SU-DHL-6 (cell line): ENCODE measurements around the gene CALHM2.

Experiments
- H2AFZ ChIP-seq: fragments of 200-600 bp; sonication (generic); 2 replicates; pipeline ENCODE4 v1.6.1; 2014; ENCODE audit warnings: low read depth, mild to moderate bottlenecking, moderate library complexity, mixed read lengths, antibody characterized with exemption, low read length; ENCODE audit not compliant: severe bottlenecking
- H3F3A ChIP-seq: fragments of 200-600 bp; shearing (Covaris generic); 2 replicates; pipeline ENCODE4 v1.6.0; 2016; ENCODE audit warnings: antibody characterized with exemption, mild to moderate bottlenecking; ENCODE audit not compliant: insufficient read depth
- H3K27ac ChIP-seq: fragments of 200-600 bp; sonication (generic); 2 replicates; pipeline ENCODE4 v1.5.1; 2016; ENCODE audit warnings: low read depth, mild to moderate bottlenecking, low read length, moderate library complexity, mixed read lengths
- H3K27me3 ChIP-seq: fragments of 200-600 bp; sonication (generic), shearing (Covaris generic); 2 replicates; pipeline ENCODE4 v1.6.0; 2014; ENCODE audit warnings: mild to moderate bottlenecking, low read length
- H3K36me3 ChIP-seq: fragments of 200-600 bp; sonication (generic); 2 replicates; pipeline ENCODE4 v1.6.1; 2014; ENCODE audit warnings: mild to moderate bottlenecking, low read length, mixed read lengths
- H3K4me2 ChIP-seq: fragments of 300-600, 200-600 bp; shearing (Covaris generic), sonication (generic); 2 replicates; pipeline ENCODE4 v1.6.0; 2014; ENCODE audit warnings: low read length, low read depth, mild to moderate bottlenecking; ENCODE audit not compliant: poor library complexity, severe bottlenecking
- H3K4me3 ChIP-seq: fragments of 200-600 bp; sonication (generic); 2 replicates; pipeline ENCODE4 v1.5.1; 2014; ENCODE audit warnings: antibody characterized with exemption, low read length, mild to moderate bottlenecking, mixed read lengths; ENCODE audit not compliant: insufficient read depth, poor library complexity, severe bottlenecking
- H3K79me2 ChIP-seq: fragments of 200-600 bp; sonication (generic); 2 replicates; pipeline ENCODE4 v1.6.1; 2014; ENCODE audit warnings: mild to moderate bottlenecking, low read length, moderate library complexity; ENCODE audit not compliant: insufficient read depth
- H3K9ac ChIP-seq: fragments of 200-600 bp; sonication (generic); 2 replicates; pipeline ENCODE4 v1.7.0; 2014; ENCODE audit warnings: mild to moderate bottlenecking, low read length
- H3K9me2 ChIP-seq: fragments of 200-600 bp; sonication (generic); replicated peaks from 2 replicates; pipeline ENCODE4 v1.6.1; 2014; ENCODE audit warnings: low read length; ENCODE audit not compliant: insufficient read depth
- H3K9me3 ChIP-seq: fragments of 200-600 bp; sonication (generic); 2 replicates; pipeline ENCODE4 v1.6.1; 2014; ENCODE audit warnings: low read length, mixed read lengths; ENCODE audit not compliant: insufficient read depth
- H4K20me1 ChIP-seq: fragments of 200-600 bp; sonication (generic); 2 replicates; pipeline ENCODE4 v1.6.1; 2014; ENCODE audit warnings: low read depth, mild to moderate bottlenecking, antibody characterized with exemption, low read length, moderate library complexity, mixed read lengths
- CTCF ChIP-seq: fragments of 200-600 bp; sonication (generic); IDR thresholded peaks from one replicate; pipeline ENCODE4 v1.5.1; 2017; ENCODE audit warnings: antibody characterized with exemption, mild to moderate bottlenecking, low read length, moderate library complexity; ENCODE audit not compliant: insufficient read depth, poor library complexity, severe bottlenecking
- EZH2phosphoT487 ChIP-seq: fragments of 200-600 bp; sonication (generic), shearing (Covaris generic); conservative IDR thresholded peaks from 2 replicates; pipeline ENCODE4 v1.6.1; 2018; ENCODE audit warnings: mild to moderate bottlenecking, antibody characterized with exemption, low read length, moderate library complexity, mixed read lengths

CALHM2 gene

GRCh38 chr10:103475437-103475836 lies 23.3 kb upstream of the CALHM2 start:
- H3F3A ChIP-seq: peaks cover 12% of the 10 kb centered on the region
- H3K9me3 ChIP-seq: no peaks in the 10 kb centered on the region
- no peaks in the 10 kb centered on the region for H3K27me3 ChIP-seq
- H3K9me2 ChIP-seq: no peaks in the 10 kb centered on the region
- no peaks in the 10 kb centered on the region for H3K36me3 ChIP-seq
- no peak for TF ChIP-seq EZH2phosphoT487
- TF ChIP-seq CTCF: no peak
- H3K4me3 ChIP-seq: no peak overlapping the region
- H2AFZ ChIP-seq: no peak overlapping the region
- no peaks in the 10 kb centered on the region for H4K20me1 ChIP-seq
- H3K79me2 ChIP-seq: no peaks in the 10 kb centered on the region
- no peak overlapping the region for H3K9ac ChIP-seq
- no peak overlapping the region for H3K4me2 ChIP-seq
- H3K27ac ChIP-seq: no peak overlapping the region

- Histone ChIP-seq H3K9me3 (no peaks in the 10 kb centered on the region), H3K4me2 (no peak overlapping the region), H3K4me3 (no peak overlapping the region), H3K36me3 (no peaks in the 10 kb centered on the region), H3K27ac (no peak overlapping the region), H4K20me1 (no peaks in the 10 kb centered on the region), H3K27me3 (no peaks in the 10 kb centered on the region), H3F3A (peaks cover 13% of the 10 kb centered on the region), H3K79me2 (no peaks in the 10 kb centered on the region), H2AFZ (no peak overlapping the region), H3K9ac (no peak overlapping the region), H3K9me2 (no peaks in the 10 kb centered on the region)
- TF ChIP-seq CTCF (no peak), EZH2phosphoT487 (no peak)
Observed at GRCh38 chr10:103474077-103474476, 21.9 kb upstream of the CALHM2 start.

- Histone ChIP-seq H3K4me2 (no peak overlapping the region), H3K9ac (no peak overlapping the region), H4K20me1 (no peaks in the 10 kb centered on the region), H3K27ac (no peak overlapping the region), H3K9me3 (no peaks in the 10 kb centered on the region), H3K4me3 (no peak overlapping the region), H3K9me2 (no peaks in the 10 kb centered on the region), H3K36me3 (no peaks in the 10 kb centered on the region), H3K79me2 (no peaks in the 10 kb centered on the region), H3F3A (peaks cover 13% of the 10 kb centered on the region), H3K27me3 (no peaks in the 10 kb centered on the region), H2AFZ (no peak overlapping the region)
- TF ChIP-seq CTCF (no peak), EZH2phosphoT487 (no peak)
Observed at GRCh38 chr10:103473261-103473671, 21.1 kb upstream of the CALHM2 start.
